Measurements from ENCODE around the gene LARGE1. TPM values are rescaled to one million over a fixed set of nuclear protein-coding genes. Genes with fewer than 3 reads are reported as not detected.

The LARGE1 gene
- total and polyA plus RNA-seq, 2 donors (not counting 1 experiment from before 2014, with no cell fraction given): 14.1 to 19.2 TPM

DNA sequence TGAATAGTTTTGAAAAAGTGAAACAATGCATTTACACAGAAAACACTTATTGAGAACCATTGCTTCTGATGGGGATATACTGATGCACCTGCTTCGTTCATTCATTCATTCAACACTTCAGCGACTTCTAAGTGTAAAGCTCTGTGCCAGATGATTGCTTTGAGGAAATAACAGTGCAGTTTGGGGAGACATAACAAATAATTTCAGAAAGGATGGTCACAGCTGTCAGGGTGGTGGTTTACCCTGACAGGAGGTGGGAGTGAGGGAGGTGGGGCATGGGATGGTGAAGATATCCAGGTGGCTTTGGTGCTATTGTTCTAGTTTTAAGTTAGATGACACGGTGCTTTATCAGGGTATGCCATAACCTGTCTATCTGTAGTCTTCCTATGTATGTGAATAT, 344.1 kb downstream of the LARGE1 start:
- no peaks in the 10 kb centered on the region for H3K9me3 ChIP-seq (ENCODE audit: control insufficient read depth, insufficient read depth, low read depth, low read length)

GRCh38 chr22:33575771-33576170, 344.5 kb downstream of the LARGE1 start:
- Histone ChIP-seq H3K27ac (ENCODE audit: insufficient read depth, low read length) (no peak overlapping the region), H3K9me3 (ENCODE audit: control insufficient read depth, insufficient read depth, low read depth, low read length) (no peaks in the 10 kb centered on the region), H3K36me3 (ENCODE audit: control insufficient read depth, insufficient read depth, low read length) (no peaks in the 10 kb centered on the region), H2AFZ (ENCODE audit: low read length) (no peak overlapping the region), H3K4me2 (ENCODE audit: extremely low read depth, insufficient read depth, low read length) (no peak overlapping the region), H3K79me2 (ENCODE audit: control insufficient read depth, insufficient read depth, low read length) (no peaks in the 10 kb centered on the region), H3K27me3 (ENCODE audit: control insufficient read depth, insufficient read depth, low read length) (no peaks in the 10 kb centered on the region), H4K20me1 (ENCODE audit: control insufficient read depth, extremely low read depth, insufficient read depth, low read length) (no peaks in the 10 kb centered on the region), H3K9ac (ENCODE audit: insufficient read depth, low read length) (no peak overlapping the region), H3K4me3 (replicated peaks in 1 of 4; ENCODE audit: control extremely low read depth in 1 of 4, insufficient read depth in 1 of 4, low read depth in 3 of 4, low read length in 4 of 4) (no peak overlapping the region), H3K4me1 (ENCODE audit: control insufficient read depth, extremely low read depth, insufficient read depth, low read length) (no peaks in the 10 kb centered on the region)
- no peak for TF ChIP-seq EZH2 (IDR thresholded peaks at IDR 0.05; ENCODE audit: low read length, missing control alignments)
- TF ChIP-seq, protein P1, sequence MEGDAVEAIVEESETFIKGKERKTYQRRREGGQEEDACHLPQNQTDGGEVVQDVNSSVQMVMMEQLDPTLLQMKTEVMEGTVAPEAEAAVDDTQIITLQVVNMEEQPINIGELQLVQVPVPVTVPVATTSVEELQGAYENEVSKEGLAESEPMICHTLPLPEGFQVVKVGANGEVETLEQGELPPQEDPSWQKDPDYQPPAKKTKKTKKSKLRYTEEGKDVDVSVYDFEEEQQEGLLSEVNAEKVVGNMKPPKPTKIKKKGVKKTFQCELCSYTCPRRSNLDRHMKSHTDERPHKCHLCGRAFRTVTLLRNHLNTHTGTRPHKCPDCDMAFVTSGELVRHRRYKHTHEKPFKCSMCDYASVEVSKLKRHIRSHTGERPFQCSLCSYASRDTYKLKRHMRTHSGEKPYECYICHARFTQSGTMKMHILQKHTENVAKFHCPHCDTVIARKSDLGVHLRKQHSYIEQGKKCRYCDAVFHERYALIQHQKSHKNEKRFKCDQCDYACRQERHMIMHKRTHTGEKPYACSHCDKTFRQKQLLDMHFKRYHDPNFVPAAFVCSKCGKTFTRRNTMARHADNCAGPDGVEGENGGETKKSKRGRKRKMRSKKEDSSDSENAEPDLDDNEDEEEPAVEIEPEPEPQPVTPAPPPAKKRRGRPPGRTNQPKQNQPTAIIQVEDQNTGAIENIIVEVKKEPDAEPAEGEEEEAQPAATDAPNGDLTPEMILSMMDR (conservative IDR thresholded peaks at IDR 0.05 in 1 of 2, IDR thresholded peaks at IDR 0.05 in 1 of 2; ENCODE audit: low read depth in 1 of 2, low read length in 2 of 2): no peak
- DNase-seq (ENCODE audit: low read depth in 2 of 2): no peak

More for the DNA sequence above, 344.1 kb downstream of the LARGE1 start:
- no peak overlapping the region for H3K4me2 ChIP-seq (ENCODE audit: extremely low read depth, insufficient read depth, low read length)
- H3K4me1 ChIP-seq (ENCODE audit: control insufficient read depth, extremely low read depth, insufficient read depth, low read length): no peaks in the 10 kb centered on the region
- H3K9ac ChIP-seq (ENCODE audit: insufficient read depth, low read length): no peak overlapping the region
- H3K79me2 ChIP-seq (ENCODE audit: control insufficient read depth, insufficient read depth, low read length): no peaks in the 10 kb centered on the region
- no peak overlapping the region for H2AFZ ChIP-seq (ENCODE audit: low read length)
- no peak overlapping the region for H3K4me3 ChIP-seq (replicated peaks in 1 of 4; ENCODE audit: control extremely low read depth in 1 of 4, insufficient read depth in 1 of 4, low read depth in 3 of 4, low read length in 4 of 4)
- H3K36me3 ChIP-seq (ENCODE audit: control insufficient read depth, insufficient read depth, low read length): no peaks in the 10 kb centered on the region
- DNase-seq (ENCODE audit: low read depth in 2 of 2): no peak
- TF ChIP-seq EZH2 (IDR thresholded peaks at IDR 0.05; ENCODE audit: low read length, missing control alignments): no peak
- TF ChIP-seq, protein P1 (conservative IDR thresholded peaks at IDR 0.05 in 1 of 2, IDR thresholded peaks at IDR 0.05 in 1 of 2; ENCODE audit: low read depth in 1 of 2, low read length in 2 of 2): no peak
- H3K27ac ChIP-seq (ENCODE audit: insufficient read depth, low read length): no peak overlapping the region
- no peaks in the 10 kb centered on the region for H4K20me1 ChIP-seq (ENCODE audit: control insufficient read depth, extremely low read depth, insufficient read depth, low read length)
- no peaks in the 10 kb centered on the region for H3K27me3 ChIP-seq (ENCODE audit: control insufficient read depth, insufficient read depth, low read length)

DNA sequence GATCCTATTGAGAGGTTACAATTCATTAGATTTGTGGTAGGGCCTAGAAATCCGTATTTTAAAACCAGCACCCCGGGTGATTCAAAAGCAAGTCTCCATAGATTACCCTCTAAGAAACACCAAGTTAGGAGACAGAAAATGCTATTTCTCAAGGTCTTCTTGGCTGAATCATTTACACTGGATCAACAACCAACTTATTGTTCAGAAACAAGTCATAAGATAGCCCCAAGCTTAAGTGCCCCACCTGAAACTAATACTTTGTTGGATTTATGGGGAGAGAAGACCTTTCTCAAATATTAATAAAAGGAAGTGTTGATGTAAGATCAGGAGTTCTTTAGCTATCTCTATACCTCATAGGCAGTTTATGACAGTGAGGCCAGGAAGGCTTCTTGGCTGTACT, 345.2 kb downstream of the LARGE1 start:
- TF ChIP-seq, protein P1 (conservative IDR thresholded peaks at IDR 0.05 in 1 of 2, IDR thresholded peaks at IDR 0.05 in 1 of 2; ENCODE audit: low read depth in 1 of 2, low read length in 2 of 2): no peak
- TF ChIP-seq EZH2 (IDR thresholded peaks at IDR 0.05; ENCODE audit: low read length, missing control alignments): no peak
- H3K9me3 ChIP-seq (ENCODE audit: control insufficient read depth, insufficient read depth, low read depth, low read length): no peaks in the 10 kb centered on the region
- no peaks in the 10 kb centered on the region for H4K20me1 ChIP-seq (ENCODE audit: control insufficient read depth, extremely low read depth, insufficient read depth, low read length)
- DNase-seq (ENCODE audit: low read depth in 2 of 2): no peak
- no peaks in the 10 kb centered on the region for H3K79me2 ChIP-seq (ENCODE audit: control insufficient read depth, insufficient read depth, low read length)
- no peak overlapping the region for H2AFZ ChIP-seq (ENCODE audit: low read length)
- H3K9ac ChIP-seq (ENCODE audit: insufficient read depth, low read length): no peak overlapping the region
- no peak overlapping the region for H3K4me3 ChIP-seq (replicated peaks in 1 of 4; ENCODE audit: control extremely low read depth in 1 of 4, insufficient read depth in 1 of 4, low read depth in 3 of 4, low read length in 4 of 4)
- no peak overlapping the region for H3K4me2 ChIP-seq (ENCODE audit: extremely low read depth, insufficient read depth, low read length)
- no peaks in the 10 kb centered on the region for H3K36me3 ChIP-seq (ENCODE audit: control insufficient read depth, insufficient read depth, low read length)
- H3K27ac ChIP-seq (ENCODE audit: insufficient read depth, low read length): no peak overlapping the region
- no peaks in the 10 kb centered on the region for H3K27me3 ChIP-seq (ENCODE audit: control insufficient read depth, insufficient read depth, low read length)
- H3K4me1 ChIP-seq (ENCODE audit: control insufficient read depth, extremely low read depth, insufficient read depth, low read length): no peaks in the 10 kb centered on the region

Data from fibroblast of lung (primary cell).